HepG2 (cell line): Measurements from ENCODE around the gene GPBAR1. TPM values are rescaled to one million over a fixed set of nuclear protein-coding genes. Genes with fewer than 3 reads are reported as not detected.
A peak's percentile ranks its signal among the peaks of the same experiment; 100 is the strongest.

Source experiments
- ATAC-seq: fragments of 200-7000 bp; cut with Tn5 transposase; 3 replicates; pipeline ENCODE4 v1.9.1; 2020; ENCODE audit warnings: mild to moderate bottlenecking, moderate library complexity
- BruUV-seq: library from RNA; stranded (reverse); fragments of 400-500 nt; replicated peaks from 2 replicates; lab custom pipeline; 2021; lab: Mats Ljungman, UMichigan
- CTCF ChIA-PET: fragments of 300-600 bp; formaldehyde crosslinking; extraction: SDS; loops from one replicate; lab custom pipeline; 2021; ENCODE audit warnings: low total read pairs, inconsistent platforms, low intra/inter-chr PET ratio; lab: Yijun Ruan, JAX
- POLR2A ChIA-PET: fragments of 350-600 bp; sonication (Branson Sonifier 250); formaldehyde crosslinking; loops from one replicate; lab custom pipeline; 2020; ENCODE audit warnings: antibody characterized with exemption, inconsistent platforms; lab: Yijun Ruan, JAX
- DNase-seq: peaks from one replicate; pipeline ENCODE4 v3.0.0-alpha.2; 2015; ENCODE audit warnings: low spot score
- FAIRE-seq: peaks from 3 replicates; lab custom pipeline; 2011; peaks lifted over from hg19 to GRCh38; lab: Jason Lieb, UNC
- H2AFZ ChIP-seq: one replicate; pipeline ENCODE4 v1.6.1; 2011; ENCODE audit warnings: low read length, inconsistent platforms
- H3K27ac ChIP-seq: fragments of 300-600 bp; 3 replicates; pipeline ENCODE4 v1.8.0; 2011; ENCODE audit warnings: mixed run types, mild to moderate bottlenecking, mixed read lengths, low read length, inconsistent platforms; ENCODE audit not compliant: insufficient read depth; ENCODE audit errors: extremely low read length
- H3K27me3 ChIP-seq, 2 experiments: fragments of 200-600 bp in 1 of 2; 2 replicates in 1 of 2; 3 replicates in 1 of 2; pipeline versions ENCODE4 v1.6.0 to v1.8.0; 2011; ENCODE audit warnings: low read length in 2 of 2, mild to moderate bottlenecking in 2 of 2, moderate library complexity in 2 of 2, inconsistent platforms in 1 of 2; ENCODE audit not compliant: insufficient read depth in 2 of 2, control insufficient read depth in 1 of 2
- H3K36me3 ChIP-seq, 2 experiments: fragments of 200-600 bp in 1 of 2; replicated peaks in 1 of 2; 2 replicates in 1 of 2; 3 replicates in 1 of 2; pipeline versions ENCODE4 v1.5.1 to v1.8.0; 2011; ENCODE audit warnings: low read length in 2 of 2, inconsistent platforms in 1 of 2; ENCODE audit not compliant: insufficient read depth in 2 of 2, control insufficient read depth in 1 of 2
- H3K4me1 ChIP-seq: 2 replicates; pipeline ENCODE4 v1.5.1; 2012; ENCODE audit warnings: low read length, inconsistent platforms; ENCODE audit not compliant: insufficient read depth
- H3K4me2 ChIP-seq: 2 replicates; pipeline ENCODE4 v1.6.0; 2011; ENCODE audit warnings: low read depth, low read length, inconsistent platforms
- H3K4me3 ChIP-seq, 3 experiments: fragments of 200-600 bp in 1 of 3; sonication (generic), shearing (Covaris generic) in 1 of 3; replicated peaks in 1 of 3; 2 replicates each; pipeline ENCODE4 v1.5.1; 2011 to 2016; ENCODE audit warnings: low read length in 3 of 3, inconsistent platforms in 2 of 3, low read depth in 2 of 3, mild to moderate bottlenecking in 2 of 3, control low read depth in 1 of 3, mixed read lengths in 1 of 3; ENCODE audit not compliant: insufficient read depth in 1 of 3
- H3K79me2 ChIP-seq: one replicate; pipeline ENCODE4 v1.6.1; 2011; ENCODE audit warnings: low read length, inconsistent platforms; ENCODE audit not compliant: insufficient read depth
- H3K9ac ChIP-seq: 2 replicates; pipeline ENCODE4 v1.6.0; 2011; ENCODE audit warnings: mild to moderate bottlenecking, low read depth, low read length, inconsistent platforms; ENCODE audit not compliant: insufficient read depth
- H3K9me3 ChIP-seq: 2 replicates; pipeline ENCODE4 v1.5.1; 2012; ENCODE audit warnings: mild to moderate bottlenecking, low read length
- H4K20me1 ChIP-seq: 2 replicates; pipeline ENCODE4 v1.6.0; 2011; ENCODE audit warnings: inconsistent platforms, mild to moderate bottlenecking, low read length, moderate library complexity; ENCODE audit not compliant: insufficient read depth
- ATF7-NPFF ChIP-seq: sonication (generic); formaldehyde crosslinking; IDR thresholded peaks from 2 replicates; pipeline ENCODE4 v1.8.1; 2023; ENCODE audit warnings: mild to moderate bottlenecking, low read depth, missing genetic modification reagents, moderate library complexity
- CENPBD1 ChIP-seq: sonication (generic); formaldehyde crosslinking; IDR thresholded peaks from 2 replicates; pipeline ENCODE4 v1.8.0; 2022; ENCODE audit warnings: missing genetic modification reagents, low read depth, mild to moderate bottlenecking, borderline replicate concordance
- SALL1 ChIP-seq: sonication (generic); formaldehyde crosslinking; IDR thresholded peaks from 2 replicates; pipeline ENCODE4 v1.8.0; 2022; ENCODE audit warnings: mild to moderate bottlenecking, missing genetic modification reagents
- SYNCRIP ChIP-seq: fragments of 200-400 bp; formaldehyde crosslinking; IDR thresholded peaks from 2 replicates; pipeline ENCODE4 v1.6.1; 2018; ENCODE audit warnings: mild to moderate bottlenecking, low read depth, low read length; ENCODE audit not compliant: insufficient read depth
- ZFY ChIP-seq: sonication (generic); formaldehyde crosslinking; IDR thresholded peaks from 2 replicates; pipeline ENCODE4 v1.4.0; 2020; ENCODE audit warnings: missing genetic modification reagents
- ZNF740 ChIP-seq: sonication (generic); formaldehyde crosslinking; IDR thresholded peaks from 2 replicates; pipeline ENCODE4 v1.4.0; 2020; ENCODE audit warnings: missing genetic modification reagents
- ZNF770 ChIP-seq: sonication (generic); formaldehyde crosslinking; IDR thresholded peaks from 2 replicates; pipeline ENCODE4 v1.5.0; 2020; ENCODE audit warnings: mild to moderate bottlenecking, missing genetic modification reagents
- WGBS: methylation state at CpG from one replicate; pipeline ENCODE4 v1.1.6; 2017; ENCODE audit warnings: low lambda C conversion rate; 5-methylcytosine and 5-hydroxymethylcytosine counted together
- in situ Hi-C: cut with HindIII; loops from 2 replicates; pipeline ENCODE4 v1.10.0; 2017; ENCODE audit warnings: low pct_unique_long_range_greater_than_20kb; ENCODE audit not compliant: extremely low pct_ligation_motif_present
- intact Hi-C: fragments of 100-400 bp; cut with micrococcal nuclease; formaldehyde crosslinking; loops from one replicate; pipeline ENCODE4 v1.10.0; 2022; ENCODE audit not compliant: unreplicated experiment
- polyA plus RNA-seq, 8 experiments: library from polyadenylated mRNA; depleted of rRNA in 3 of 8; stranded (reverse) in 7 of 8; unstranded in 1 of 8; fragments of >200 nt; fragmentation: Illumina TruSeq in 4 of 8; extraction: Trizol in 4 of 8; gene quantifications; 2 replicates each; pipeline versions ENCODE4 v1.2.1 to v1.2.3, GENCODE V29; 2011 to 2016; ENCODE audit warnings: low read depth in 4 of 8, missing spikeins in 1 of 8, mixed read lengths in 1 of 8; ENCODE audit not compliant: insufficient read depth in 1 of 8
- total RNA-seq, 5 experiments: library from RNA; depleted of rRNA; stranded (reverse); fragments of >200 nt; fragmentation: Illumina TruSeq; extraction: Trizol; gene quantifications; 2 replicates each; pipeline ENCODE4 v1.2.3, GENCODE V29; 2016; ENCODE audit warnings: low read depth in 1 of 5

Gene GPBAR1
- total and polyA plus RNA-seq, 2 of the 13 experiments (the other 11 are each of a cell fraction or from before 2014, with no cell fraction given) = 0.05 to 0.09 TPM

- Histone ChIP-seq H3K9me3 (no peaks in the 10 kb centered on the region), H2AFZ (no peak overlapping the region), H3K4me1 (peaks cover 81% of the 10 kb centered on the region), H3K36me3 (no peaks in the 10 kb centered on the region), H4K20me1 (peaks cover 7% of the 10 kb centered on the region; the same call in 1 of the 2 replicates), H3K4me2 (no peak overlapping the region), H3K79me2 (peaks cover 28% of the 10 kb centered on the region), H3K27me3 (no peaks in the 10 kb centered on the region; a peak in 1 of 5 replicates), H3K9ac (peak overlapping the region; percentile 33; the same call in 1 of the 2 replicates), H3K4me3 (no peak overlapping the region), H3K27ac (peak overlapping the region; percentile 88)
- in situ Hi-C loops (loop anchor here (5.0 kb wide), 1 partner anchor 103 kb away; the partner anchor contains the start of gene CTDSP1), intact Hi-C loops (loop anchor here (5.0 to 10.0 kb wide), 2 partner anchors 173 to 270 kb away; partner anchors contain the start of genes CNOT9 and USP37)
- ATAC-seq = no peak
- no peak for DNase-seq
- no TSS peak for BruUV-seq
- 86% methylated on average over 5 of the region's 5 CpGs for WGBS
- ChIA-PET CTCF (no interaction called here), POLR2A (interaction anchor here (1.0 to 8.5 kb wide), 5 partner anchors 10 to 101 kb away, joined by 3 to 64 read pairs (median 3); no protein-coding TSS in a partner anchor)
- TF ChIP-seq ATF7-NPFF = 0 out of 2 replicates have a peak, but pooled peaks have one; percentile 38
- 0 out of 2 replicates have a peak, but pooled peaks have one; percentile 30 for TF ChIP-seq ZFY (CRISPR knock-in tag)
- no peak for TF ChIP-seq SYNCRIP
- no peak for TF ChIP-seq CENPBD1
- 0 out of 2 replicates have a peak, but pooled peaks have one; percentile 7 for TF ChIP-seq SALL1 (CRISPR knock-in tag)
- TF ChIP-seq ZNF770 (CRISPR knock-in tag) = peak; percentile 86
- peak; percentile 56; the same call in 1 of the 2 replicates for TF ChIP-seq ZNF740
- FAIRE-seq = no peak
These were observed 33.7 kb downstream of the GPBAR1 start for GRCh38 chr2:218294430-218295022.
